Pons (tissue), 1 donor: ENCODE measurements around the gene CCNJ.

ENCODE experiments used
- DNase-seq: peaks from one replicate; pipeline ENCODE4 v3.0.0-alpha.2; 2016; ENCODE audit warnings: low spot score

The CCNJ gene

DNA sequence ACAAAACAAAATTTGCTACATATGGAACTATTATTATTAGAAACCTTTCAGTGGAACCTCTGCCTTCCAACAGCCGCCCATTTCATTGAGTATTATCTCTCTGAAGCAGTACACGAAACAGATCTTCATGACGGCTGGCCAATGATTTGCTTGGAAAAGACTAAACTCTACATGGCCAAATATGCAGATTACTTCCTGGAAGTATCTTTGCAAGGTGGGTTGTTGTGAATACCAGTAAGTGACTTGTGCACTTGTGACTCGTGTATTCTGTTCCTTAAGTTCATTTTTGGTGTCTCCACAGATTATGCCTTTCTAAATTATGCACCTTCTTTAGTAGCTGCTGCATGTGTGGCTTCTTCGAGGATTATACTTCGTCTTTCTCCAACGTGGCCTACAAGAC lies 13.4 kb downstream of the CCNJ start:
- DNase-seq, result no peak

DNA sequence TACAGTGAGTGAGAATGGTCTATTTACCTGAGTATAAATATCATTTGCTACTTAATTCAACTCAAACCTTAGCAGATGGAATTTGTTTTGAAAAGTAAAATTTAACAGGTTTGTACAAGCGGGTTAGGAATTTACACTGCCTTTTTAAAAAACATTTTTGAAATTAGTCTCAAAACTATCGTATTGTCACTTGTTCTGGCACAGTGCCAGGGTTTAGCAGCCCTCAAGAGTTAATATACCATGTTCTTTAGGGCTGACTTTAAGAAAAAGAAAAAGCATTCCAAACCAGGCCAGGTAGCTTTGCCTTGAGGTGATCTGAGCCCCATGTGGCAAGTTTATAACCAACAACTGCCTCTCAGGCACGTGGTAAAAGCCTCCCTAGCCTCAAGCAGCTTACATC lies 17.8 kb downstream of the CCNJ start:
- DNase-seq, result no peak

DNA sequence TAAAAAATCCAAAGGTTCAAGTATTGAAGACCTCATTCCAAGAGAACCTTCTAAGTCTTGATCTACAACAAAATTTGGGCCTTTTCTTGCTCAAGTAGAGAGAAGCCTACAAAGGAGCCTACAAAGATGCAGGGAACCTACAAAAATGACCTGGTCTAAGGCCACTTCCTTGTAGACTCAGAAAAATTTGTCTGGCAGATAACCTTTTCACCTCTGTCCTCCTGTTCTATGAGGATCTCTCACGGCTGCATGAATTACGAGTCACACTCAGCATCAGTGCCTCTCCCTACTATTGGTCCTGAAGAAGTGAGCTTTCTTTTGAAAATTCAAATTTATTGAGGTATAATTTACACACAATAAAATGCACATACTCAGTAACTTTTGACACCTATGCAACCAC lies 29.3 kb downstream of the CCNJ start:
- DNase-seq, result no peak

DNA sequence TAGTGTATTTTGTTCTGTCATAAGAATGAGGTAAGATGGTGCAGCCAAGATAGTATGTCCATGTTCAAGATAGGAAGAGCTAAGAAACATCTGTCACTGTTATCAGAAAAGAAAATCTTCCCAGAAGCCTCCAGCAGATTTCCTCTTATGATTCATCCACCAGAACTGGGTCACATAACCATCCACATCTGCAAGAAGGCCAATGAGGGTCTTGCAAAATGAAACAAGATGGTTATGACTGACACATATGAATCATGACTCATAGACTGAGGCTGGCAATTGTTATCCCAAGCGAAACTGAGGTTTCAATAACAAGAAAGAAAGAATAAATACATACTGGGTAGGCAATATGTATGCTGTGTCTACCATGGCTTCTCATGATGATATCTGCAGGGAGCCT lies 30.3 kb downstream of the CCNJ start:
- DNase-seq, result no peak

DNA sequence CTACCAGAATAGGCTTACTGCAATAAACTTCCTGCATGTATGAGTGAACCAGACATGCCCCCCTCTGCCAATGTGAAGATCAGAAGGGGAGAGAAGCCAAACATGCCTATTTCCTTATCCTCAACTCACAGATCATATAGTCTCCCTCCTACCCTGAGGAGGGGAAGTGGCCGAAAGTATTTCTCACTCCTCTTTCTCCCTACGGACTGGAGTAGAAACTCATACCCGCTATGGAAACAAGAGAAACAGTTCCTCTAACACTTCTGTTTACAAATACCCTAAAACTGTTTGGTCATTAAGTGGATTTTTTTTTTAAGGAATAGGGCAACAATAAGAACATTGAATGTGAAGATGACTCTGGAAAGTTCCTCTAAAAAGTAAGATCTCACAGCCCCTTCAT lies 31.4 kb downstream of the CCNJ start:
- no peak for DNase-seq

DNA sequence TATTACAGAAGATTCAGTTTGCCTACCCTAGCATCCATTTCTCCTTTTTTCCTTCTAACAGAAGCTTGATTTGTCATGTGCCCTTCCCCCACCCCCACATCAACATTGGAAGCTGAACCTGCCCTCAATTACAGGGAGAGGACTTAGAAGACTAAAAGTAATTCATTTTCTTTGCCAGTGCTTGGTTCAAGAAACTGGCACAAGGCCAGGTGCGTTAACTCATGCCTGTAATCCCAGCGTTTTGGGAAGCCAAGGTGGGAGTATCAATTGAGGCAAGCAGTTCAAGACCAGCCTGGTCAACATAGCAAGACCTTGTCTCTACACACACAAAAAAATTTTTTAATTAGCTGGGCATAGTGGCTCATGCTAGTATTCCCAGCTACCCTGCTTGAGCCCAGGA lies 32.6 kb downstream of the CCNJ start:
- no peak for DNase-seq

DNA sequence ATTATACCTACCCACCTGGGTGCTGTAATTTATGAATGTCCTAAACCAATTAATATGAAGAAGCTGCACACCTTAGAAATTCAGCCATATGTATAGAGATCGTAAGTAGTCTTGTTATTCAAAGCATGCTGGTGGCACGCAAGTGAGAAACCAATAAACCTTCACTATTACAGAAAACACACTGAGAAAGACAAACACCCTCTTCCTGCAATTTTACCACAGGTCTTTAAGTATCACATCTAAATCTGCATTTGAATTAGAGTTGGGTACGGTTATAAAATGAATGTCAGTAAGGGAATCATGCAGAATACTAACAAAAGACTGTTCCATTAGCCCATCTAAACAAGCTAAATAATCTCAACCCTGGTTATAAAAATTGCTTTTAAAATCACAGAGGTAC lies 33.8 kb downstream of the CCNJ start:
- no peak for DNase-seq

DNA sequence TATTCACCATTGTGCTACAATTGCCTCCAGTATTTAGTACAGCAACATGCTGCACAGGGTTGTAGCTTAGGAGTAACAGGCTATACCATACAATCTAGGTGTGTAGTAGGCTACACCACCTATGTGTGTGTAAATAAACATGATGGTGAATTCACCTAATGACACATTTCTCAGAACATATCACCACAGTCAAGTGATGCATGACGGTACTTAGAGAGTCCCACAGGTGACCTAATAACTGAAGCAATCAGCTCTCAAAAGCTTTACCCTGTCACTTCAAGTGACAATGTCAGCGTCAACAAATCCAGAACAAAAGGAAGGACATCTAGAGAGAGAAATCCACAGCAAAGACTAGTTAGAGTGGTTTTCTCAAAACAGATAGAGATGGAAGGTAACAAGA lies 38.8 kb downstream of the CCNJ start:
- DNase-seq, result no peak

DNA sequence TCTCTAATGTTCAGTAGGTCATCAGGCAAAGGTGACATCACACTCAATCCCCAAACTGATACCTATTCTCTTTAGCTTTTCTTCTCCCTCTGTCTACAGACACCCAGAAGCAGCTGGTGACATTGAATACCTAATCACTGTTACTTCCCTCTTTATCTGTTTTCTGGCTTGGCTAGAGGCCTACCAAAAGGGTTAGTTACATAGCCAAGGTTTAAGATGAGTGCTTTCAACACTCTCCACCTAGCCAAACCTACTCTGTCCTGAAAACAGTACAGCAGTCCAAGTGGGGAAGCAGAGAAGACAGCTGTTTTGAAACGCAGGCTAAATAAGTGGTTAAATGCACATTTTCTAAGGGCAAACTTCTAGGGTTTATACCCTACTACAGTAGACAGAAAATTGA lies 39.4 kb downstream of the CCNJ start:
- no peak for DNase-seq

DNA sequence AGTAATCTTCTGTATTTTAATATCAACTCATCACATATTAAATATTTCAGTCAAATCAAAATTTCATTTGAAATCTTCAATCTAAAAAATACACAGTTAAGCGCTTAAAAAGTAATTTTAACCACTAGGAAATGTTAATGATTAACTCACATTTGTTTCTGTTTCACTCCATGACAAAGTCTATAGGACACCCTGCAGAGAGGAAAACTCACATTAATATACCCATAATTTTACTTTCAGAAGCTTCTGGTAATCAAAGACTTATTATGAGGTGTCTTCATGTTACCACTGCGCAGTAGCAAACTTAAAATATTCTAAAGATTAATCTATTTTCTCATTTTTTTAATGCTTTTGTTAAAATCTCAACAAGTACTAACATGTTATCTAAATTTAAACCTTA lies 45.7 kb downstream of the CCNJ start:
- DNase-seq, result no peak

DNA sequence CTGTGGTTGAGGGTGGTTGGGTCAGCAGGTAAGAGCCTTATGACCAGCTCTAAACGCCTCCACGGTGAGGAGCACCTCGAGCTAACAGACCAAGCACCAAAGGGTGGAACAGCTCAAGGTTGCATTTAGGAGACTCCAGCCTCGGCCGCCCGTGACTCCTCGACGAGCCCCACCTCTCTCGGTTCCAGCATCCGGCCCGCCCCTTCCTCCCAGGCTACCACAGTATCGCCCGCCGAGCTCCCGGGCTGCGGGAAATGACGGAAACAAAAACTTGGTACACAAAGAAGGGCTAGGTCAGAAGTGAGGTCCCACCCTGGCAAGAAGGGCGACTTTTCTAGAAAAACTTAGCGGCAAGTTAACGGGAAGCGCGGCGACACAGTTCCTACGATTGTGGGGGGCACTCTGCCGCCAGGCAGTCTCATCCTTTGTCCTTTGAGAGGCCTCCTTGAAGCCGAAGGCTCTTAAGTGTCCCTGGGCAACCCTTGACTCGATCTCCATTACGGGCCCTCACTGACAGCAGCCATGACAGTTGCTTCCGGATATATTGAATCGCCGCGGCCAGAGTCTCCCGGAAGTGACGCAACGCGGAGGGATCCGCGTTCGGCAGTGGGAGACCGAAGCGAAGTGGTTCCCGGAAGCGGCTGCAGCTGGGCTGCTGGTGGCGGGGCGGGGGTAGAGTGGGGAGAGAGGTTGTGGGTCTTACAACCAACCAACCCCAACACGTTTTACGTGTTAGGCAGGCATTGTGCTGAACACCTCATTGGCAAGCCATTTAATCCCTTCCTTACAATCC lies 46.5 kb downstream of the CCNJ start:
- DNase-seq, result peak; percentile 91

DNA sequence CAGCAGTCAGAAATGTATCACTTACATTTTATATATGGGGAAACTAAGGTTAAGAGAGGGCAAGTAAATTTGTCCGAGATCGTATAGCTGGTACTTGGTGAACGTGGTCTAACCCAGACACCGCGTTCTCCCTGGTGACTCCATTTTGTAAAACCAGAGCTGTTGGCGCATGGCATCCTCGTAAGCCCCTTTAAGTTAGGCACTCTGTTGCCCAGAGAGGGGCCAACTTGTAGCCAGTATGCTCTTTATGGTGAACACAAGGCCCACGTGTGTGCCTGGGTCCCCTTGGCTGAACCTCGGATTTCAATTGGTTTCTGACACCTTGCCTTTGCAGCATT lies 47.0 kb downstream of the CCNJ start:
- DNase-seq, result no peak

DNA sequence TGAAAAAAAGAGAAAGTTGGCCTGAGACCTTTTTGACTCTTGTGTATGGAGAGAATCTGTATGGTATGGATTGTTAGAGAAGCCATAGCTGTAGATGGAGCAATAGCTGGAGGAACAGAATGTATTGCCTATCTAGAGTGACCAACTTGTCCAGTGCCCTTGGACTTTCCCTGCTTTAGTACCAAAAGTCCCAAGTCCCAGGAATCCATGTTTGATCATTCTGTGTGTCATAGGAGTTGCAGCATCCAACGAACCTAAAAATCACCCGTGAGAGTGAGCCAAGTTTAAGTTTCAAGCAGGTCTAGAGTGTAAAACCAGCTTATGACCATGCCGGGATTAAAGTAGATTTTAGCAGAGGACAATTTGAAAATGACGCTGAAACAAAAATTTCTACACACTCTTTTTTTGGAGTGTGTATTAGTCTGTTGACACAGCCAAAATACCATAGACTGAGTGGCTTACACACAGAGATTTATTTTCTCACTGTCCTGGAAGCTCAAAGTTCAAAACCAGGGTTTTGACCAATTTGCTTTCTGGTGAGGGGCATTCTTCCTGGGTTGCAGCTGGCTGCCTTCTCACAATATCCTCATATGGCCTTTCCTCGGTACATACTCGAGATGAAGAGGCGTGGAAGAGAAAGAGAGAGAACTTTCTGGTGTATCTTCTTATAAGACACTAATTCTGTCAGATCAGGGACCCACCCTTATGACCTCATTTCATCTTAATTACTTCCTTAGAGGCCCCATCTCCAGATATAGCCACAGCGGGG lies 49.8 kb downstream of the CCNJ start:
- no peak for DNase-seq

DNA sequence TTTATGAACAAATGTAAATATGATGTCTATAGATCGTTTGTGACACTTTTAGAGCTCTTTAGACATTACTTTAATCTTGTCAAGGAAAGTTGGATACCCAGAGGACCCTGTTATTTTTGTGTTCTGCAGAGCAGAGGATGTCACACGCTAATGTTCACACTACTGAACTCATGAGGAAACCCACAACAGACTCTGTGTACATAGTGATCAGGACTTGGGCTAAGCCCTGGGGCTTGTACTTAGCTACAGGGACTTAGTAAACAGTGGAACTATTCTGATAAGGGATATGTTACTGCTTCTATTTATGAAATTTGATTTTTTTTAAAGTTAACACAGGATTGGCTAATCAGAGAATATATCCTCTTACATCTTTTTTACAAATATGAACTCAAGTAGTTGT lies 50.6 kb downstream of the CCNJ start:
- no peak for DNase-seq

DNA sequence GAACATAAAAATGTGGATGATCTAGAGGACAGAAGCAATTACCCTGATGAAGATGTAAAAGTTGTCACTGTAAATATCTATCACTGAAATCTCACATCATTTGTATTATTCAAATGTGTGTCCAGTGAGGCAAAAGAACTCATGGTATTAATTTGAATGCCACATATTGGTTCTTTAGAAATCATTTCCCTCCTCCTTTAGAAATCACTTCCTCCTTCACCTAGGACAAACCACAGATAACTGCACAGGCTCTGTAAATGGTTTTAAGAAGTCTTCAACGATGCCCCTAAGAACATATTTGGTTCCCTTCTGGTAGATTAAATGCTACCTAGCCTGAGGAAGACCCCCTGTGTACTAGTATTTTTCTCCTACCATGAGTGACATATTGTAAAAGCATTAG lies 53.6 kb downstream of the CCNJ start:
- DNase-seq, result no peak

DNA sequence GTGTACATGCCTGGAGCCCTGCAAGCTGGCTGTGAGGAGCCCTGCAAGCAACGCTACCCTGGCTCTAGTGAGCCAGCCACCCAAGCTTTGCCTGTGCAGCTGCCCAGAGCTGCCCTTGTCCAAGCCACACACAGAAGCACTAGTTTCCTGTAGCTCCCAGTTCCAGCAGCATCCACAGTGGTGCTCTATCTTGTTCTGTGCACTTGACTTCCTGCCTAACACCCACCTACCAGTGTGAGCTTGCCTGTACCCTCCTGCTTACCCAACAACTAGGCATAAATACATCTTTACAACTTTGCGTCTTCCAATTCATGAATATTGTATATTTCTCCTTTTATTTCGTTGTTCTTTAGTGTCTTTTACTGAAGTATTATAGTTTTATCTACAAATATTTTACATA lies 54.5 kb downstream of the CCNJ start:
- DNase-seq, result no peak

DNA sequence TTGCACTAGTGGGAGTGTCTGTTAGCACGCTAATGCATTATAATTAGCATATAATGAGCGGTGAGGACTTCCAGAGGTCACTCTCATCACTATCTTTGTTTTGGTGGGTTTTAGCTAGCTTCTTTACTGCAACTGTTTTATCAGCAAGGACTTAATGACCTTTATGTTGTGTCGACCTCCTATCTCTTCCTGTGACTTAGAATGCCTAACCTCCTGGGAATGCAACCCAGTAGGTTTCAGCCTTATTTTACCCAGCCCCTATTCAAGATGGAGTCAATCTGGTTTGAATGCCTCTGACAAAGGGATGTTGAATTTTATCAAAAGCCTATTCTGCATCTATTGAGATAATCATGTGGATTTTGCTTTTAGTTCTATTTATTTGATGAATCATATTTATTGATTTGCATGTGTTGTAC lies 64.2 kb downstream of the CCNJ start:
- DNase-seq, result no peak
